Kasumi-1 (cell line): ENCODE results near the gene GBGT1.

Source experiments
- DNase-seq, 2 experiments: peaks; one replicate each; lab custom pipeline; 2025; lab: John Stamatoyannopoulos, UW

GBGT1 gene

DNA sequence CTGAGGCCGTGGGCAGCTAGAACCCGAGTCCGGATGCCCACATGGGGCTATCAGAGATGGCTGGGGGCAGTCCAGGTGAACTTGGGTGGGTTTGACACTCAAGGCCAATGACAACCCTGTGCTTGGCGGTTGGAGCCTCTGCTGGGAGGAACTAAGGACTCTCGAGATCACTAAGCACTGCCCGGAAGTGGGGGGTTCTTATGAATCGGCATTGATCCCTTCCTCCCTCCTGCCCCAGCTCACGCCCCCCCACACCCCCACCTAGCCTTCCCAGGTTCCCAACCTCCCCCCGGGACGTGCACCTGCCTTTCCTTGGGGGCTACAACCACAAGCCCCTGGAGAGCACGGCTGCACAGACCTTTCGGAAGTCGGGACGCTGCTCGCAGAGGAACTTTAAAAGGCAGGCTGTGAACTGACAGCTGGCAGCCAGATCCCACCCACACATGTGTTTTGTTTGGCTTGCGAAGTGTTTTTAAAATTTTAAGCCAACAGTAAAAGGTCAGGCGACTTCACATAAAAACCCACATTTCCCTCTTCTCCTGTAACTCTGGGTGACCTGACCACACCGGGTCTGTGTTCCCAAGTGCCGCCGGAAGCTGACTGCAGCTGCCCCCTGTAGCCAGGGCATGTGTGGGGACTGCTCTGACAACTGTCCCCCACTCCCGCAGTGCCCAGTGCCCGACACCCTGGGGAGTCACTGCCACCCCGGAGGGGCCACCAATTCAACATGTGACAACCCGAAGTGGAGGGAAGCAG lies 37.6 kb downstream of the GBGT1 start:
- DNase-seq: peak in 1 of 2 experiments; percentile 15

DNA sequence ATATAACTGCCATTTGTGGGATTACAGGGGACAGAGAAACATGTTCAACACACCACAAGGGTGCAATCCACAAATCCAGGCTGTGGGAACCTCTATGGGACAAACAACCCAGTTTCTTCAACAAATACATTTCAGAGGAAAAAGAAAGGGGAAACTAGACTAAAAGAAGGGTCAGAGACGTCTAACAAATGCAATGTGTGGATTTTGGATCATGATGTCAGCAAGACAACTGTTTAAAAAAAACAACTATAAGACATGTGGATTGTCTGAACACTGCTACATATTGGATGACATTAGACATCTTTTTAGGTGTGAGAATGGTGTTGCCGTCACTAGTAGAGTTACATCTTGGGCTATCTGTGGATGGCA lies 38.8 kb downstream of the GBGT1 start:
- no peak for DNase-seq

DNA sequence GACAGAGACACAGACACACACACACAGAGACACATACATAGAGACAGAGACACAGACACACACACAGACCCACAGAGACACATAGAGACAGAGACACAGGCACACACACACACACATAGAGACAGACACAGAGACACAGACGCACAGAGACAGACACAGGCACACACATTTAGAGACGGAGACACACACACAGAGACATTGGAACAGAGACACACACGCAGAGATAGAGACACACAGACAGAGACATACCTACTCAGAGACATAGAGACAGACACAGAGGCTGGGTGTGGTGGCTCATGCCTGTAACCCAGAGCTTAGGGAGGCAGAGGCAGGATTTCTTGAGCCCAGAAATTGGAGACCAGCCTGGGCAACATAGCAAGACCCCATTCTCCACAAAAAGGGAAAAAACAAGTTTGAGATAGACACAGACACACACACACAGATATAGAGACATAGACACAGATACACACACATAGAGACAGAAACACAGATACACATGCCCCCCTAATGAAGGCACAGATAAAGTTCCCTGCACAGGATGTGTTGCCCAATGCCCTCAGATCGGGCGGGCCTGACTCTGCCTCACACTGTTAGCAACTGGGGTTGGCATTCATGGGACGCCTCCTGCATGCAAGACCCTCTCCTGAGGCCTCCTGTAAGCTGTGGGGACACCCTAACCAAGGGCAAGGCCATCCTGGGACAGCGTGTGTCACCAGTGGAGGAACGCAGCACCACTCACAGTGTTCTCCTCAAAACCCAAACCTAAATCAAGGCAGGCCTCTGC lies 39.4 kb downstream of the GBGT1 start:
- no peak for DNase-seq

DNA sequence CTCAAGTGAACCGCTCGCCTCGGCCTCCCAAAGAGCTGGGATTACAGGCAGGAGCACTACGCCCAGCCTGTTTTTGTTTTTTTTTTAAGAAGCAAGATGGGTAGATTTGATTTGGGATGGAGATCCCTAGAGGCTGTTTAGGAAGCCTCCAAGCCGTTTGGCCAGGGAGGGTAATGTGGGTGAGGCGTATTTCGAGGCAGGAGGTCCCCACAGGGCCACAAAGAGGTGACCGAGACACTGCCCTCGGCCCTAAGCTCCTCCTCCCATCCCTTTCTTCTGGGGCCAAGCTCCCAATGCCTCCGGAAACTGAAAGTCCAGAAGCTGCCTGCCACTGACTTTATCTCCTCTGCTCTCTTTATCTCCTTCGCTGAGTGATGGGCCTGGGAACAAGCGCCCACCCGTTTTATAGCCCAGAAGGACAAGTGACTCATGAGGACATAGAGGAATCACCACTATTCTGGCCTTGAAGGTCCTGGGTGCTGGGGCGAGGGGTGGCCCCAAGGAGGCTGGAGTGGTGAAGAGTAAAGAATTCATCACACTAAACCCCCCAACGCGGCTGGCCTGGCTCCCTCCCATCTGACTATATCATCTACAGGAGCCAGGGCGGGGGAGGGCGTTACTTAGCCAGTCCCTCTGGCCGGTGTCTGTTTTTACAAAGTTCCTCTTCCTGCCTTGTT lies 40.6 kb downstream of the GBGT1 start:
- DNase-seq: no peak

DNA sequence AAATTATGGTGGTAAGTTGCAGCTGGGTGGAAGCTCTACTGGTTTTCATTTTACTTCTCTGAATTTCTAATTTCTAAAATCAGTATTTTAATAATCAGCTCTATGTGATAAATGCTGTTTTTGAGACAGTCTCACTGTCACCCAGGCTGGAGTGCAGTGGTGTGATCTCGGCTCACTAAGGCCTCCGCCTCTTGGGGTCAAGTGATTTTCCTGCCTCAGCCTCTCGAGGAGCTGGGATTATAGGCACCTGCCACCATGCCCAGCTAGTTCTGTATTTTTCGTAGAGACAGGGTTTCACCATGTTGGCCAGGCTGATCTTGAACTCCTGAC lies 41.1 kb downstream of the GBGT1 start:
- DNase-seq: no peak

DNA sequence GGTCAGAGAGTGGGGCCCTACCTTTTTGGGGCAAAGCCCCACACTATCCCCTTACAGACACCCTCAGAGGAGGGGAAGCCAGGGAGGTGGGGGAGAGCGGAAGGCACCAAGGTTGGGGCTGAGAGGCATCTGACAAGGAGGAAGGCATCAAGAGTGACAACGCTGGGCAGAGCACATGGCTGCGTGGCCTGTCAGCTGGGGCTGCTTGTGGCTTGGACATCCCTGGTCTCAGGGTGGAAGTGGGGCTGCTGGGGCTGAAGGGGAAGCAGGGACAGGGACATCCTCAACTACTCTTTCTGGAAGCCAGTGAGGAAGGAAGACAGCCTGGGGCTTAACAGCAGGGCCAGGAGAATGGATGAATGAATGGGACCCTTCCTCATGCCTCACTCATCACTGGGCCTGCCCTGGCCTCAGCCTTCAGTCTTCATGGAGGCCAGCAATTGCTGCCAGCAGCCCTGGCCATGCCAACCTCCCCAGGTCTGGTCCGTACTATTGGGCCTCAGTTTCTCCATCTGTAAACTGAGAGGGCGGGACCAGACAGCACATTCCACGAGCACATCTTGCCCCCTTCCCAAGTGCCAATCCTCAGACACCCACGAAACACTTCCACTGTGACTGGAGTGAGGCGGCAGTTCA lies 41.7 kb downstream of the GBGT1 start:
- DNase-seq: peak; percentile 52 to 65

DNA sequence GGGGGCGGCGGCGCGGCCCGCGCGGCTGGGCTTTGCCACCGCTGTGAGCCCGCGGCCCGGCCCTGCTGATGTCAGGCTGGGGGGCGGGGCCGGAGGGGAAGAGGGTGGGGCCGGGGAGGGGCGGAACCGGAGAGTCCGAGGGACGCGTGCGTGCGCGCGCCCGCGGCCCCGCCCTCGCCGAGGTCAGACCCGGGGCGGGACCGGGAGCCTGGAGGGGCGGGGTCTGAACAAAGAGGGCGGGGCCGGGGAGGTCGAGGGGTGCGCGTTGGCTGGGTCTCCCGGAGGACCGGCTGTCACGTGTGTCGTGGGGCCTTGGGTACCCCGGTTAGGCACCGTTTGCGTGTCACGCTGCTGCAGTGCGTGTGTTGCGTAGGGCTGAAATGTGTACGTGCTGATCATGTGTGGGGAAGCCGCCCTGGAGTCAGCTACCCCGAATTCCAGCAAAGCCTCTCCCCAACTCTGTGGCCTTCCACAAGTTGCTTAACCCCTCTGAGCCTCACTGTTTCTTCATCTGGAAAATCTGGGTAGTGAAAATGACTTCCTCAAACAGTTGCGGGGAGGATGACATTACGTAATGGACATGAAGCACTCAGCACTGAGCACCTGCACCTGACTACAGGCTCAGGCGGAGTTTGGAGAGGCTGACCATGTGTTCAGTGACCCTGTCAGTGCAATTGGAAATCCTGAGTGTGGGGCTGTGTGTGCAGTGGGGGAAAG lies 42.4 kb downstream of the GBGT1 start, which contains the start of gene RALGDS:
TSS of gene RALGDS (minus strand) at position 43 of the 717 bp plus-strand sequence. CDS start 86 bp downstream, outside the sequence.
- peak; percentile 81 to 83 for DNase-seq

DNA sequence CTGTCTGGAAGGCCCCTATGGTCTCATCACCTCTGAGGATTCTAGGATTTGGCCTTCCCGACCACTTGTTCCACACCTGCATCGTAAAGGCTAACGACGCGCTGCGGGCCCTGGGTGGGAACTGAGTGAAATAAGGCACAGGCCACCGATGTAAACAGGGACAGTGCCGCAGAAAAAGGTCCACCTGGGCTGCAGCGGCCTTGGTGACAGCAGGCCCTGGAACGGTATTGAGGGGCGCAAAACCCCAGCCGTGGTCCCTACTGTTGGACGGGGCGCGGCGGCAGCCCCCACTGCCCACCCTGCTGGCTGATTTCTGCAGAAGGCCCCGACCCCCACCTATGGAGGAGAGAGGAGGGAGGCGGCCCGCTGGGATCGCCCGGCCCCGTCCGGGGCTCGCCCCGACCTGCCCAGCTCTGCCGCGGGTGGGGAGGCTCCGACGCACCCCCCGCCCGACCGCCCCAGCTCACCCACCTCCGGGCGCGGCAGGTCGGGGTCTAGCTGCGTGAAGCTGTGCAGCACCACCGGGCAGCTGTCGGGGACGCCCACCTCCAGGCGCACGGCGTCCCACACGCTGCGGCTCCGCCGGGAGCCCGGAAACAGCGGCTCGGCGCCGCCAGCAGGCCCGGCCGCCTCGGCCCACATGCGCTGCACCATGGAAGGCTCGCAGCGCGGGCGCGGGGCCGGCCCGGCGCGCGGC lies 43.1 kb downstream of the GBGT1 start:
- no peak for DNase-seq

DNA sequence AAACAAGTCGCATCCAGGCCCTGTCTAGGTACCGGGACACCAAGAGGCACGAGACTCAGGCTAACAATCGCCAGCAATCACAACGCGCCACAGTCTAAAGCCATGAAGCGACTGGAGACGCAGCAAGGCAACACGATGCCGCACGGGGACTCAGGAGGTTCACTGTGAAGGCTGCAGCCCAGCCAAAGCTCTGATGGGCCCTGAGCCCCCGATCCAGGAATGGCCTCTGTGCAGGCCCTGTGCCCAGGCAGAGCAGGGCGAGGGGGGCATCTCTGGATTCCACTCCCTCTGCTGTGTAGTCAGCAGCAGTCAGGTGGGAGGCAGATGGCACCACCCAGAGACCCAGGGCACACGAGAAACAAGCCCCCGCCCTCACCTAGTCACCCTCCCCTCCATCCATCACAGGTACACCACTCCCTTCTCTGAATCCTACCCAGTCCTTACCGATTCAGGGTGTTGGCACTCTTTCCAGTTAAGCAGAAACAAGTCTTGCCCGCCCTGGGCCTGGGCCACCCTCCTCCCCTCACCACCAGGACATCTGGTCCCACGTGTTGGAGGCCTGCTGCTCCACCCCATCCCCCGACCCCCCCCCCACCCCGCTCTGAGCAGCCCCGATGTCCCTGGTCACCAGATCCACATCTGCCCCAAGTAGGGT lies 43.7 kb downstream of the GBGT1 start:
- no peak for DNase-seq

DNA sequence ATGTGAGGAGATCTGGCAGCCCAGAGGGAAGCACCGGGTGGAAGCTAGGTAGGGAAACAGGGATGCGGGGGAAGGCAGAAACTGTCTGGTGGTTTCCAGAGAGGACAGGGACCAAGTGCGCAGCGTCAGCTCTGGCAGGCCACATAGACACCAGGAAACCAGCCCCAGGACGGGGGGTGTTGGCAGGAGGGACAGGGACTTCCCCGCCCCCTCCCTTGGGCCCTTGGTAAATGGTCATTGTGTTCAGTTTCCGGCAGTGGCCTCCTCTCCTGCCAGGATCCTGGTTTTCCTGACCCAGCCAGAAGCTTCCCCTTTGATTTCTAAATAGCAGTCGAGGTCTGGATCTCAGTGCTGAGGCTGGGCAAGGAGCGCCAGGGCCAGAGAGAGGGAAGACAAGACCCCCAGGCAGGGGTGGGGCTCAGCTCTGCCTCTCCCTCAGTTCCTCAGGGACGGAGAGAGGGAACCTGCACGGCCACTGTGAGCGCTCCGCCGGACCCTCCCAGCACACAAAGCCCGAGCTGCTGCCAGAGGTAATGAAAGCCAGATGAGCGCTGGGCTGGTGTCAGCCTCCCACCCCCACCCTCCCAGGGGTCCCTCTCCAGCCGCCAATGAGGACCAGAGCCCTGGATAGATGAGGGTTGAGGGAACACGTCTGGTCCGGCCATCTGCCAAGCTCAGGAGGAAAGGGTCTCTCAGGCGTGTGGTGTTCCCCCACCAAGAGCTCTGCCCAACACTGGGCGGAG lies 44.4 kb downstream of the GBGT1 start:
- DNase-seq: no peak

DNA sequence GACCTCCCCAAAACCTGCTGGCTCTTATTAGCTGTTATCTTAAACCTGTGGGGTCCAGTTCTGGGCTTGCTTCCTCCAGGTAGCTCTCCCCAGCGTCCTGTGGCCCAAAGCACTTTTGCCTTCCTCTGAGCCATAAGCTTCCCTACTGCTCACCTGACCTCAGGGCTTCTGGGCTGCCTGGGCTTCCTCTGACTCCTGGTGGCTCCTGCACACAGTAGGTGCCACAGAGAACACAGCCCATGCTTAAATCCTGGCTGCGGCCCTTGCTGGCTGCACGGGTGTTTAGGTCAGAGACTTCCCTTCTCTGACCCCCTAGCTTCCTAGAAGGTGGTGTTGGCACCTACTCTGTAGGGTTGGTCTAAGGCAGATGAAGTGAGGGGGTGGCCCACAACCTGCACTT lies 45.1 kb downstream of the GBGT1 start:
- no peak for DNase-seq

DNA sequence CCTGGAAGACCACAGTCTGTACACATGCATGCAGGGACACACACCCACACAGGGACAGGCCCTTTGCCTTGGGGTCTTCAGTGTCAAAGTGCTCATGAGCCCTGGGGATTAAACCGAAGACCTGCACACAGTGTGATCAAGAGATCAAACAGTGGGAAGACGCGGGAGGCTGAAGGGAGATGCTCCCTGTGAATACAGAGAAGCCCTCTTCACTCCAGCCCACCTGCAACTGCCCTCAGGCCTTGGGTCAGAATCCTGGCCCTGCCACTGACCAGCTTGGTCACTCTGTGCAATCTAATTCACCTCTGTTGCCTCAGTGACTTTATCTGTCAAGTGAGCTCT lies 45.6 kb downstream of the GBGT1 start:
- no peak for DNase-seq

DNA sequence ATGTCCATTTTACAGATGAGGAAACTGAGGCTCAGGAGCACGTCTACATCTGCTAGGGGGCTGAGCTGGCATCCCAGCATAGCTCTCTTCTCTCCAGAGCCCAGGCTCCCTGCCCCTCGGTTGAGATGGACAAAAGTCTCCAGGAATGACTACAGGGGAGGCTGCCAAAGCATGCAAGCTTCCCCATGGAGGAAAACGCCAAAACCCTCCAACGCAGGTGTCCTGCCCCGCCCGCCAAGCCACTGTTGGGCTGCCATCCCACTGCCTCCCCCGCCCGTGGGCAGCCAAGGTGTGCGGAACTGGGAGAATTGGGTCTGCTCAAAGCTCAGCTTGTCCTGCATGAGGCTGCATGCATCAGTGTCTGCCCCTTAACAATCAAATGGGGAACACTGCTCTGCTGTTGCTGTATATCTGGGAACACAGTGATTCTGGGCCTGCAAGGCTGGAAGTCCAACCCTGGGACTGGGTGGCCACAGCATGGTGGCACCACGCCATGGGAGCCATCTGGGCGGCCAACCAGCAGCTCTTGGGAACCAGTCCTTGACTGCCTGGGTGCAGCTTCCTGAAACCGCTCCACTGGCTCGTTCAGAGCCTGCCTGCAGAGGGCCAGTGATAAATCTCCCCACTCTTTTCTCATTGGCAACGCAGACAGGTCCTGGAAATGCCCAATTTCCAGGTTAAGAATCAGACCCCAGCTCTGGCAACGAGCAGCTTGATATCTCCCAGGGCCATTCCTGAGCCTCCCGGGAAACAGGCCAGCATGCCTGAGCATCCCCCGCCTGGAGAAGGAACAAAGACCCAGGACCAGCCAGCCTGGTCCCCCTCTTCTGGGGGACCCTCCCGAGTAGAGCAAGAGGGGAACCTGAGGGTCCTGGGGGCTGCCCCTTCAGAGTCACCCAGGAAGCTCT lies 46.2 kb downstream of the GBGT1 start:
- DNase-seq: no peak

DNA sequence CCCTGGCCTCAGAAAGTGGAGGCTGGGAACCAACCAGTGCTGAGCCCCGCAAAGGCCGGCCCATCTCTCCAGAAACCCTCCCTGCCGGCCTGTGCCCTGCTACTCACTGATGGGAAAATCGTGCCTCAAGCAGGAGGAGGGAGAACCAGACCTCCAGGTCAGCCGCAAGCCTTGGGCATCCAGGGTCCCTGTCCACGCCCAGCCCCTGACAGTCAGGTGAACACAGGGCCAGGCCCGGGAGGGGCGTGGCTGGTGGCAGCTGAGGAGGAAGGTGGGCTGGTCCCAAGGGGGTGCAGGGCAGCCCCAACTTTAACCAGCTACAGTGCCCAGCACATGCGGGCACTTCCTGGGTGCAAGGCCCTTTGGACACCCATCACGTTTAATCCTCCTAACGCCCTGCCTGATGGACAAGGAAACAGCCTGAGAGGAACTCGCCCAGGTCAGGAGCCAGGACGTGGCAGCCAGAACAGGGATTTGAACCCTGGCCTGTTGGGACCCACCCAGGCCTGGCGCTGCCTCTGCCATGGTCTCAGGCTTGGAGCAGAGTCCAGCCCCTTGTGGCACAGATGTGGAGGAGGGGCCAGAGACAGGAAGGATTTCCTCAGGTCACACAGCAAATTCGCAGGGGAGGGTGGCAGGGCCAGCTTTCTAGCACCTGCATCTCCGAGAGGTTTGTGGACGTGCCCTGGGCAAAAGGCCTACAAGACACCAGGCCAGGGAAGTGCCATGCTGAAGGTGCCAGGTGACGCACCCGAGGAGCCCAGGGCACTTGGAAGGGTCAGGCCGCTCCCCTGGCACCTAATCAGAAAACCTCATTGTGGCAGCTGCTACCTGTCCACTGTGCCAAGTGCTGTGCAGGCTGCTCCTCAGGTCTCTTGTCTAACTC lies 47.1 kb downstream of the GBGT1 start:
- DNase-seq: no peak

DNA sequence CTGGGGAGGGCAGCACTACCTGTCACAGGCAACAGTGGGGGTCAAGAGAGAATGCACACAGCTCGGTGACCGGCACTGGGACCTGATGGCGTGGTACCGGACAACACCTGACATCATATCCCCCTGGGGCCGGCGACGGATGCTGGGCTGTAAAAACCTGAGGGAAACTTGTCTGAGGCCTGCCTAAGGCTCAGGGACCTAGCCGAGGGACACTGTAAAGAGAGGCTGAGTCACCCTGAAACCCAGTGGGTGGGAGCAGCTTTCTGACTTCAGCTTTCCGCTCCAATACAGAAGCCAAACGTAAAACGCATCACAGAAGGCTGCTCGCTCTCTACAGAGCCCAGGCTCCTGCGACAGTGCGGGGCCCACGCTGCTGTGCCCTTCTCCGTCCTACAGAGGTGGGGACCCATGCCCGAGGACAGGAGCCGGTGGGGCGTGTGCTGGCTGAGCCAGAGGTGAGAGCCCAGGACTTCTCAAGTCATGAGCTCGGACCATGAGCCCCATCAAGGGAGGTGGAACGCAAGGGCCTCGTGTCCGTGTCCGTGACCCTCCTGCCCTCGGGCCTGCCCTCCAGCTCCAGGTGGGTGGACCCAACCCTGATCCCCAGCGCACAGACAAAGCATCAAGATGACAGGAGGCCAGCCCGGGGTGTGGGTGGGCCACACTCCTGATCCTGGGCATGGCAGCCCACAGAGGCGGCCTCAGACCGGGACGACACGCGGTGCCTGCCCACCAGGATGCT lies 47.9 kb downstream of the GBGT1 start:
- DNase-seq: no peak

DNA sequence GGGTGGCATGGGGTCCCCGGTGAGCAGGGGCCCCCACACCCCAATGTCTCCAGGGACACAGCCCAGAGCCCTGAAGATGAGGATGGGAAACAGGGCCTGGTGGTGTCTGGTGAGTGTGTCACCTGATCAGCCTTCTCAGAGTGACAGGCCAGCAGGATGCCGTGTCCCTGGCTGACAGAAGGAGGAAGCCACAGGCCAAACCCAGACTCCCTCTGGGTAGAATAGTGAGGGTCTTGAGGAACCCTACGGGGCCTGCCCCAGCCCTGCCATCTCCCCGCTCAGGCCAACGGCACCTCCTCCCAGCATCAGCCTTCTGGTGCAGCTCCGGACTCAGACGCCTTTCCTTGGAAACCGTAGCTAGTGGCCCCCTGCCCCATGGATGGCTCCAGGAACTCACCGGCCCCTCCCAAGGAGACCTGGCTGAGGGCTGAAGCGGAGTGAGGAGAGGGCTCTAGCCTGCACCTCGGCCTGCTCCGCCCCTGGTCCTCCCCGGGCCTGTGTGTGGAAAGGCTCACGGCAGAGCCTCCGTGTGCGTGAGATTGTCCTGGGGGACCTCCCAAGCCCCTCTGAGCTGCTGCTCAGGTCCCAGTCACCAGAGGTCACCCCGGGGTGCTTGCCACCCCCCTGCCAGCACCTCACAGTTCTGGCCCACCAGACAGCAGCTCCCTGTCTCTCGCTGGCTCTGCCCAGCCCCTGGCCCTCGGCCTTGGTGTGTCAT lies 48.7 kb downstream of the GBGT1 start:
- DNase-seq: no peak
